Measurements from ENCODE around the gene KCNJ14.
"Not testable (repeated sequence)": the region's sequence is repeated elsewhere in the genome, so short reads cannot be mapped to it uniquely, and the experiment has no call there.

Gene KCNJ14

DNA sequence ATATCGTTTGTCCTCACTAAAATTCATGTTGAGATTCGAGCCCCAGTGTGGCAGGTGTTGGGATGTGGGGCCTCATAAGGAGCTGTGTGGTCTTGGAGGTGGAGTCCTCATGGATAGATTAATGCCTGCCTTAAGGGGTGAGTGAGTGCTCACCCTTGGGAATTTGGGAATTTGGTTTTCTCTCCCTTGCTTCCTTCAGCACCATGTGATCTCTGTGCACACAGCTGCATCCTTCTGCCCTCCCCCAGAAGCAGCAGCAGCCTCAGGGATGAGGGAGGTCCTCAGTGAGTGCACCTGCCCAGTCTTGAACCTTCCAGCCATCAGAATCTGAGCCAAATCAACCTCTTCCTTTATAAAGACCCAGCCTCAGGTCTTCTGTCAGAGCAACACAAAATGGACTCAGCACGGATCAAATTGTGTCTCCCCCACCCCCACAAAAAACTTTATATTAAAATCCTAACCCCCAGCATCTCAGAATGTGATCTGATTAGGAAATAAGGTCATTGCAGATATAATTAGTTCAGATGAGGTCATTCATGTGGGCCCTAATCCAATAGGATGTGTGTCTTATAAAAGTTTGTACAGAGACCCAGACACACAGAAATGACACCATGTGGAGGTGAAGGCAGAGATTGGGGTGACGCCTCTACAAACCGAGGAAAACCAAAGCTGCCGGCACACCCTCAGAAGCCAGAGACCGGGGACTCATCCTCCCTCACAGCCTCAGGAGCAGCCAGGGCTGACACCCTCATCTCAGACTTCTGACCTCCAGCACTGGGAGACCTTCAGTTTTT, 26.7 kb downstream of the KCNJ14 start:
- DNase-seq (ENCODE audit: extremely low read depth, low read depth), result no peak
- TF ChIP-seq, protein P1, sequence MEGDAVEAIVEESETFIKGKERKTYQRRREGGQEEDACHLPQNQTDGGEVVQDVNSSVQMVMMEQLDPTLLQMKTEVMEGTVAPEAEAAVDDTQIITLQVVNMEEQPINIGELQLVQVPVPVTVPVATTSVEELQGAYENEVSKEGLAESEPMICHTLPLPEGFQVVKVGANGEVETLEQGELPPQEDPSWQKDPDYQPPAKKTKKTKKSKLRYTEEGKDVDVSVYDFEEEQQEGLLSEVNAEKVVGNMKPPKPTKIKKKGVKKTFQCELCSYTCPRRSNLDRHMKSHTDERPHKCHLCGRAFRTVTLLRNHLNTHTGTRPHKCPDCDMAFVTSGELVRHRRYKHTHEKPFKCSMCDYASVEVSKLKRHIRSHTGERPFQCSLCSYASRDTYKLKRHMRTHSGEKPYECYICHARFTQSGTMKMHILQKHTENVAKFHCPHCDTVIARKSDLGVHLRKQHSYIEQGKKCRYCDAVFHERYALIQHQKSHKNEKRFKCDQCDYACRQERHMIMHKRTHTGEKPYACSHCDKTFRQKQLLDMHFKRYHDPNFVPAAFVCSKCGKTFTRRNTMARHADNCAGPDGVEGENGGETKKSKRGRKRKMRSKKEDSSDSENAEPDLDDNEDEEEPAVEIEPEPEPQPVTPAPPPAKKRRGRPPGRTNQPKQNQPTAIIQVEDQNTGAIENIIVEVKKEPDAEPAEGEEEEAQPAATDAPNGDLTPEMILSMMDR (IDR thresholded peaks at IDR 0.05; ENCODE audit: low read depth, low read length), result no peak

DNA sequence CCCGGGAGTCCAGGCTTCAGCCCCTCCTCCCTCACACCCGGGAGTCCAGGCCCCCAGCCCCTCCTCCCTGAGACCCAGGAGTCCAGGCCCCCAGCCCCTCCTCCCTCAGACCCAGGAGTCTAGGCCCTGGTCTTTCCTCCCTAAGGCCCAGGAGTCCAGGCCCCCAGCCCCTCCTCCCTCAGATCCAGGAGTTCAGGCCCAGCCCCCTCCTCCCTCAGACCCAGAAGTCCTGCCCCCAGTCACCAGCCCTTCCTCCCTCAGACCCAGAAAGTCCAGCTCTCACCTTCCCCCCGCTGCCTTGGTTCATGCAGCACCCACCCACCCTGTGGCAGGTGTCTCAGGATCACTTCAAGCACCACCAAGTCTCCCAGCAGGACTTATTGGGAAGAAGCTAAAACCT, 27.9 kb downstream of the KCNJ14 start:
- TF ChIP-seq, protein P1 (IDR thresholded peaks at IDR 0.05; ENCODE audit: low read depth, low read length), result no peak
- DNase-seq (ENCODE audit: extremely low read depth, low read depth), result no peak

DNA sequence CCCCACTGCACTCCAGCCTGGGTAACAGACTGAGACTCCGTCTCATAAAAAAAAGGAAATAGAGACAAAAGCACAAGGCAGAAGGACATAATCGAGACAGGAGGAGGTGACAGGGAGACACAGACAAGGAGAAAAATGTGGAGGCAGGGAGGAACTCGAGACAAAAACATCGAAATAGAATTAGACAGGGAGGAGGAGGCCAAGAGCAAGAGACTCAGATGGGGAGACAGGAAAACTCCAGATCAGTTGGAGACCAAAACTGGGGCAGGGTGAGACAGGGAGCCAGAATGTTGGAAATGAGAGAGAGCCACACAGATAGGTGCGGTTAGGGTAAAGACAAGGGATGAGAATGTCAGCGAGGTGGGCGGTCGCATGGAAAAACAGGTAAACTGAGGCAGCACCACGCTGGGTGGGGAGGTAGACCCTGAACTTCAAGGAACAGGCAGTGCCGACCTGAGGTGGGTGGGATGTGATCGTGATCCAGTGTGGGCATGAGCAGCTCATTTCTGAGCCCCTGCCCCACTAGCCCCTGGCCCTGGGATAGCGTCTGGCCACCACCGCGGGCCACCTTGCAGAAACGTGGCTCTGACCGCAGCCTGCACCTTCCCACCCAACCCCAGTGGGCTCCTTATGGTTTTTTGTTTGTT, 29.0 kb downstream of the KCNJ14 start:
- DNase-seq (ENCODE audit: extremely low read depth, low read depth), result no peak
- TF ChIP-seq, protein P1 (IDR thresholded peaks at IDR 0.05; ENCODE audit: low read depth, low read length), result no peak

DNA sequence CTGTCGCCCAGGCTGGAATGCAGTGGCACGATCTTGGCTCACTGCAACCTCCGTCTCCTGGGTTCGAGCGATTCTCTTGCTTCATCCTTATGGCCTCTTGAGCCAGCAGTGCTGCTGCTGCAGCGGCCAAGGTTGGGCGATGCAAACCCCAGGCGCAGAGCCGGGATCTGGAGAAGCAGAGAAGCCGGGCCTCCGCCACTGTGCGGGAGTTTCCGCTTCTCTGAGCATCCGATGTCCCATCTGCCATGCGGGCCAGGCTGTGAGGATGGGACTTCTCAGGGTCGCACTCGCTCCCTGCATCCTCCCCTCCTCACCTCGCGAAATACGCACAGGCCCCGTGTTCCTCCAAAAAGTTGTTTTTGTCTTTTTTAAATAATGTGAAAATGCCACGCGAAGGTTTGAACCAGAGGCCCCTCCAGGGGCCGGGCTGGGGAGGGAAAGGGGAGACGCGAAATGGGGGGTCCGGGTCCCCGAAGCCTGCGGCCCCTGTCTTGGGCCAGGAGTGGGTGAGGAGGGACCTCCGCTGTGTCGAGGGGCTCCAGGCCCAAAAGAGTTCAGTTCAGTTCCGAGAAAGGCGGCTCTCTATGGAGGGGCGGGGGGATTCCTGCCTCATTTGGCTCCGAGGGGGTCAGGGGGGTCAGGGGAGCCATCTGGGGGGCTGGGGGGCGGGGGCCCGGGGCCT, 29.7 kb downstream of the KCNJ14 start:
- TF ChIP-seq, protein P1 (IDR thresholded peaks at IDR 0.05; ENCODE audit: low read depth, low read length), result no peak
- DNase-seq (ENCODE audit: extremely low read depth, low read depth), result no peak

DNA sequence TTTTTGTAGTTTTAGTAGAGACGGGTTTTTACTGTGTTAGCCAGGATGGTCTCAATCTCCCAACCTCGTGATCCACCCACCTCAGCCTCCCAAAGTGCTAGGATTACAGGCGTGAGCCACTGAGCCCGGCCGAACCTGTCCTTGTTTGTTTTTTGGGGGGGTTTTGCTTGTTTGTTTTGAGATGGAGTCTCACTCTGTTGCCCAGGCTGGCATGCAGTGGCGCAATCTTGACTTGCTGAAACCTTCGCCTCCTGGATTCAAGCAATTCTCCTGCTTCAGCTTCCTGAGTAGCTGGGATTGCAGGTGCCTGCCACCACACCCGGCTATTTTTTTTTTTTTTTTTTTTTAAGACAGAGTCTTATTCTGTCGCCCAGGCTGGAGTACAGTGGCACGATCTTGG, 31.3 kb downstream of the KCNJ14 start:
- DNase-seq (ENCODE audit: extremely low read depth, low read depth), result not testable (repeated sequence)

DNA sequence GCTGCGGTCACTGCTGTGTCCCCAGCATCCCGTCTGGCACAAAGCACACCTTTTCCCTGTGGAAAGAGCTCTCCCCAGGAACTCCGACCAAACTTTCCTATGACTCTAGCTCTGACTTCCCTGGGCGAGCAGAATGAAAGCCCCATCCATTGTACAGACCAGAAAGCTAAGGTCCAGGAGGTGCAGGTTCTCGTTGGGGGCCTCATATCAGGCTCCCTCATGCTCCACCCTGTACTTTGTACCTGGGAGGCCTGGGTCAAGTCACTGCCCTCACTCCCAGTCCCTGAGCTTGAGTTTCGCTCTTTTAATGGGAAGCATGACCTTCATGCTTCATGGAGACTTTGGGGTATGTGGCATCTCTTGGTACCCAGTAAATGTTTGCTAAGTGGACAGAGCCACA, 32.2 kb downstream of the KCNJ14 start:
- DNase-seq (ENCODE audit: extremely low read depth, low read depth), result no peak
- TF ChIP-seq, protein P1 (IDR thresholded peaks at IDR 0.05; ENCODE audit: low read depth, low read length), result no peak

DNA sequence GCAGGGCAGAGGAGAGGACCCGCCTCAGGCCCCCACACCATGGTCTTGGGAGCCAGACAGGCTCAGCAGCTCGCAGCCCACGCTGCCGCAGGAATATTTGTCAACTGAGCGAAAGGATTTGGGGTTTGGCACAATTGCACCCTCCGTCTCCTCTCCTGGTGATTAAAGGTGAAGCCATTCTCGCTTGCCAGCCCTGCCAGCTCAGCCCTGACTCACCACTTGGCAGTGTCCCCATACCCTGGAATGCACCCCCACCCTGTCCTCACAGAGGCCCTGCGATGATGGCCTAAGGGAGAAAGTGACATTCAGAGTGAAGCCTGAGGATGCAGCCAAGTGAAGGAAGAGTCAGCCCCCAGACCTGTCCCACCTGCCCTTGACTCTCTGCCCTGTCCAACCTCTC, 32.6 kb downstream of the KCNJ14 start:
- TF ChIP-seq, protein P1 (IDR thresholded peaks at IDR 0.05; ENCODE audit: low read depth, low read length), result no peak
- peak; percentile 55 for DNase-seq (ENCODE audit: extremely low read depth, low read depth)

DNA sequence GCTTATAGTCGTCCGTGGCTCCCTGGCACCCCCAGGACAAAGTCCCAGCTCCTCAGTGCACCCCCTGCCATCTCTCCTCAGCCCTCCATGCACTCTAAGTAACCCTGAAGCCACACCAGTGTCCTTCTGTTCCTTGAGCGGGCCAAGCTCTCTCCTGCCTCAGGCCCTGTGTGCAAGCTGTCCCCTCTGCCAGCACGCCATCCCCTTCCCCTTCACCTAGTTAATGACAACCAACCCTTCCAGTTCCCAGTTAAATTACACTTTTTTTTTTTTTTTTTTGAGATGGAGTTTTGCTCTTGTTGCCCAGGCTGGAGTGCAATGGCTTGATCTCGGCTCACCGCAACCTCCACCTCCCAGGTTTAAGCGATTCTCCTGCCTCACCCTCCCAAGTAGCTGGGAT, 33.1 kb downstream of the KCNJ14 start:
- not testable (repeated sequence) for DNase-seq (ENCODE audit: extremely low read depth, low read depth)
